HEK293T (cell line): ENCODE results near the gene FNDC11.

Experiments used
- CTCF ChIA-PET: fragments of 350-600 bp; formaldehyde crosslinking; extraction: SDS; loops from one replicate; lab custom pipeline; 2021; ENCODE audit warnings: antibody characterized with exemption, inconsistent platforms; lab: Yijun Ruan, JAX
- POLR2A ChIA-PET: fragments of 350-600 bp; formaldehyde crosslinking; extraction: SDS; loops from one replicate; lab custom pipeline; 2020; ENCODE audit warnings: antibody characterized with exemption, inconsistent platforms; lab: Yijun Ruan, JAX
- DNase-seq: peaks from one replicate; pipeline ENCODE4 v3.0.0; 2012; ENCODE audit warnings: mixed read lengths; ENCODE audit errors: extremely low spot score
- ARNT ChIP-seq: fragments of 450-650 bp; IDR thresholded peaks from 2 replicates; pipeline ENCODE4 v1.6.1; 2017; ENCODE audit warnings: mild to moderate bottlenecking
- BHLHE40 ChIP-seq: fragments of 450-650 bp; IDR thresholded peaks from 2 replicates; pipeline ENCODE4 v1.6.1; 2016; ENCODE audit warnings: mild to moderate bottlenecking, moderate library complexity, borderline replicate concordance
- CTBP1 ChIP-seq: fragments of 450-650 bp; IDR thresholded peaks from 2 replicates; pipeline ENCODE4 v1.6.1; 2016; ENCODE audit warnings: borderline replicate concordance
- ELF4 ChIP-seq: fragments of 450-650 bp; IDR thresholded peaks from 2 replicates; pipeline ENCODE4 v1.6.1; 2017; ENCODE audit warnings: antibody characterized with exemption
- FOXA1 ChIP-seq: fragments of 450-650 bp; IDR thresholded peaks from 2 replicates; pipeline ENCODE4 v1.6.1; 2016; ENCODE audit warnings: mild to moderate bottlenecking
- FOXK2 ChIP-seq: fragments of 450-650 bp; IDR thresholded peaks from 2 replicates; pipeline ENCODE4 v1.6.1; 2016; ENCODE audit warnings: mild to moderate bottlenecking
- FOXM1 ChIP-seq: fragments of 450-650 bp; IDR thresholded peaks from 2 replicates; pipeline ENCODE4 v1.6.1; 2017; ENCODE audit warnings: mild to moderate bottlenecking, borderline replicate concordance
- HDGF ChIP-seq: fragments of 450-650 bp; IDR thresholded peaks from 2 replicates; pipeline ENCODE4 v1.6.1; 2017; ENCODE audit warnings: antibody characterized with exemption, borderline replicate concordance
- L3MBTL2 ChIP-seq: fragments of 450-650 bp; conservative IDR thresholded peaks from 2 replicates; pipeline ENCODE4 v1.6.1; 2016; ENCODE audit warnings: mild to moderate bottlenecking
- LEF1 ChIP-seq: fragments of 450-650 bp; IDR thresholded peaks from 2 replicates; pipeline ENCODE4 v1.6.1; 2017; ENCODE audit warnings: mild to moderate bottlenecking, borderline replicate concordance
- NFRKB ChIP-seq: fragments of 450-650 bp; IDR thresholded peaks from 2 replicates; pipeline ENCODE4 v1.6.1; 2016; ENCODE audit warnings: mild to moderate bottlenecking, moderate library complexity
- SP1 ChIP-seq: fragments of 450-650 bp; IDR thresholded peaks from 2 replicates; pipeline ENCODE4 v1.6.1; 2017
- SUZ12 ChIP-seq: fragments of 450-650 bp; IDR thresholded peaks from 2 replicates; pipeline ENCODE4 v1.6.1; 2016; ENCODE audit warnings: mild to moderate bottlenecking
- TARDBP ChIP-seq: fragments of 450-650 bp; IDR thresholded peaks from 2 replicates; pipeline ENCODE4 v1.6.1; 2016
- ZNF384 ChIP-seq: fragments of 450-650 bp; IDR thresholded peaks from 2 replicates; pipeline ENCODE4 v1.6.1; 2016
- TF ChIP-seq, protein P1 (sequence below): fragments of 450-650 bp; IDR thresholded peaks from 2 replicates; pipeline ENCODE4 v1.6.1; 2016

Gene FNDC11

DNA sequence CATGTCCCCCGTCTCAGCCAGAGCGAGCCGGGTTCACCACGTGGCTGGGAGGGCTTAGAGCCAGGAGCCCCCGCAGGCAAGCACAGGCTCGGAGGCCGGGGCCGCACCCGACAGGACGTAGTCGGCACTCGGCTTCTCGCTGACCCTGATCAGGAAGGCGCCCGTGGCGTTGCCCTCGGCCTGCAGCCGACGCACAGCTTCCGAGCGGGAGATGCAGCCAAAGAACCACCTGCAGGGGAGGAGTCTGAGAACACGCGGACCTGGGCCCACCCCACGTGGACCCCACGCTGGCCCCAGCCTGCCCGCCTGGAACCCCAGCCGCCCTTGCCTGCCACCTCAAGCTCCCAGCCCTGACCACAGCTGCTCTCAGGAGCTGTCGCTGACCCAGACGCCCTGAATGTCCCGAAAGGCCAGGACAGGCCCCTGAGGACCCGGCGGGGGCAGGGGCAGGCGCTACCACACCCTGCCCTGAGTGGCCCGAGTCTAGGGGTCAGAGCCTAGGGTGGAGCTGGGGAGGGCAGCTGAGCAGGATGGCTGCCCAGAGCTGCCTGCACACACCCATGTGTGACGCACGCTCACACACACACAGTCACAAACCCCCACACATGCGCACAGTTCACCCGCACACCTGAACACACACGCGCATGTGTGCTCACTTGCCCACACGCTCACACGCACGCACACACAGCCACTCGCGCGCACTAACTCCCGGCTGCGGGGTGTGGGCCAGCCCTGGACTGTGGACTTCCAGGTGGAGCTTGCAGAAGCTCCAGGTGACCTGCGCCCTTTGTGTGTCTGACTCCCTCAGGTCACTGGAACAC is 18.9 kb upstream of the FNDC11 start:
- ChIA-PET CTCF (no interaction called here), POLR2A (interaction anchor here (0.7 to 1.1 kb wide), 3 partner anchors 14 to 126 kb away, joined by 3 read pairs; partner anchors contain the start of gene PPDPF)
- no peak for DNase-seq
- TF ChIP-seq LEF1, result no peak
- TF ChIP-seq FOXK2, result no peak
- TF ChIP-seq CTBP1, result no peak
- no peak for TF ChIP-seq ELF4
- TF ChIP-seq FOXM1, result no peak
- TF ChIP-seq TARDBP, result no peak
- no peak for TF ChIP-seq SUZ12
- no peak for TF ChIP-seq NFRKB
- no peak for TF ChIP-seq HDGF
- TF ChIP-seq FOXA1, result no peak
- TF ChIP-seq L3MBTL2, result no peak
- TF ChIP-seq ARNT, result no peak
- no peak for TF ChIP-seq BHLHE40
- no peak for TF ChIP-seq SP1
- no peak for TF ChIP-seq ZNF384
- TF ChIP-seq, protein P1, sequence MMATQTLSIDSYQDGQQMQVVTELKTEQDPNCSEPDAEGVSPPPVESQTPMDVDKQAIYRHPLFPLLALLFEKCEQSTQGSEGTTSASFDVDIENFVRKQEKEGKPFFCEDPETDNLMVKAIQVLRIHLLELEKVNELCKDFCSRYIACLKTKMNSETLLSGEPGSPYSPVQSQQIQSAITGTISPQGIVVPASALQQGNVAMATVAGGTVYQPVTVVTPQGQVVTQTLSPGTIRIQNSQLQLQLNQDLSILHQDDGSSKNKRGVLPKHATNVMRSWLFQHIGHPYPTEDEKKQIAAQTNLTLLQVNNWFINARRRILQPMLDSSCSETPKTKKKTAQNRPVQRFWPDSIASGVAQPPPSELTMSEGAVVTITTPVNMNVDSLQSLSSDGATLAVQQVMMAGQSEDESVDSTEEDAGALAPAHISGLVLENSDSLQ, result no peak

DNA sequence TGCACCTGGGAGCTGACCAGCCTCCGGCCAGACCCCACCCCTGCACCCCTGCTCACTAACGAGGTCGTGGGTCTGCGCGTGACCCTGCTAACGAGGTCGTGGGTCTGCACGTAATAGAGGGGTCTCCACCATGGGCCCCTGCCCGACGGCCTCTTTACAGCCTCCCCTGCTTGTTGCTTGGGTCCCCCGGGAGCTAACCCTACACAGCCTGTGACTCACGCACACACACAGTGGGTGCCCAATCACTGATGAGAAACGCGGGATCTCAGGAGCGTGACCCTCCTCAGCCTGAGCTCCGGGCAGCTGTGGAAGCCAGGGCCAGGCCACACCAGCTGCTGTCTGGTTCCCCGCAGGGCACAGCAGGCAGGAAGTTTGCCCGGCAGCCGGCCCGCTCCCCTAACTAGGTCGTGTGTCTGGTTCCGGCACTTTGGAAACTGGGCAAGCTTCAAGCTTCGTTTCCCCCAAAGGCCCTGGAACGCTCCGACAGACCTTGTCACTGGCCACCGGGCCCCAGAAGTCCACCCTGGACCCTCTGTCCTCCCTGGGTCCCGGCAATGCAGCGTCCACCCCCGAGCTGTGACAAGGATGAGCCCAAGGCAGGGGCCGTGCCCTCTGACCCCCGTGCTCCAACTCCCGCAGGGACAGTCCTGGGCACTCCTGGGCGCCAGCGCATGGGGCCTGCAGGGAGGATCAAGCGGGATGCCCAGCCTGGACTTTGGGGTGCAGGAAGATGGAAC is 17.6 kb upstream of the FNDC11 start:
- TF ChIP-seq ZNF384 (no peak), FOXM1 (no peak), LEF1 (no peak), HDGF (no peak), BHLHE40 (no peak), TARDBP (no peak), SP1 (no peak), FOXK2 (no peak), ELF4 (no peak), NFRKB (no peak), SUZ12 (no peak), L3MBTL2 (no peak), ARNT (no peak), CTBP1 (no peak), FOXA1 (no peak)
- TF ChIP-seq, protein P1, result no peak
- POLR2A ChIA-PET, result interaction anchor here (0.9 to 1.7 kb wide), 2 partner anchors 13 to 122 kb away, joined by 3 to 4 read pairs; partner anchors contain the start of gene RTEL1
- CTCF ChIA-PET, result interaction anchor here (0.6 to 1.4 kb wide), 2 partner anchors 16 to 131 kb away, joined by 3 to 5 read pairs; partner anchors contain the start of gene PPDPF
- no peak for DNase-seq

DNA sequence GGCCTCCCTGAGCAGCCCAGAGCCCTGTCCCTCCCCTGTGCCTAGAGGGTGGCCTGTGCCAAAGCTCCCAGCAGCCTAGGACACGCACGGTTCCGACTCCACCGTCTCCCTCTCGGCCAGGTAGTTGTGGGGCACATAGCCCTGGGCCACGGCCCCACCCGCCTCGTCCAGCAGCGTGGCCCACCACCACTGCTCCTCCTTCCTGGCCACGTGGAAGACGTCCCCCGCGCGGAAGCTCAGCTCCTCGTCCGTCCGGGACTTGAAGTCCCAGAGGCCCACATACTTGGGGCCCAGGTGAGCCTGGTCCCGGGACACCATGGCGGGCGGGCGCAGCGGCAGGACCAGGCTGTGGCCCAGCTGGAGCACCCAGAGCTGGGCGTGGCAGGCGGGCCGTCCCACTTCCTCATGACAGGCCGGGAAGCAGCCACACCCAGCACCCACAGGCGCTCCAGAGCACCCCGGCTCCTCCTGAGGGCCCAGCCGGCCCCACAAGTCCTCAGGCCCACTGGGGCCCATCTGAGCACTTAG is 16.9 kb upstream of the FNDC11 start, which contains the start of gene PTK6:
TSS of gene PTK6 (minus strand) at position 380 of the 528 bp plus-strand sequence. CDS start at position 318, 62 bp downstream.
- ChIA-PET POLR2A (interaction anchor here (0.6 to 1.7 kb wide), 5 partner anchors 16 to 444 kb away, joined by 3 to 6 read pairs (median 4); partner anchors contain the start of genes ARFRP1, PPDPF, PRPF6 and RTEL1), CTCF (interaction anchor here (1.3 to 1.5 kb wide), 3 partner anchors 16 to 437 kb away, joined by 3 to 7 read pairs (median 5); partner anchors contain the start of gene PPDPF)
- DNase-seq, result no peak
- TF ChIP-seq FOXM1, result no peak
- no peak for TF ChIP-seq HDGF
- no peak for TF ChIP-seq SP1
- no peak for TF ChIP-seq ARNT
- no peak for TF ChIP-seq FOXK2
- TF ChIP-seq LEF1, result no peak
- no peak for TF ChIP-seq NFRKB
- no peak for TF ChIP-seq FOXA1
- no peak for TF ChIP-seq SUZ12
- TF ChIP-seq ELF4, result no peak
- no peak for TF ChIP-seq BHLHE40
- no peak for TF ChIP-seq ZNF384
- TF ChIP-seq, protein P1, result no peak
- no peak for TF ChIP-seq L3MBTL2
- TF ChIP-seq CTBP1, result no peak
- no peak for TF ChIP-seq TARDBP

DNA sequence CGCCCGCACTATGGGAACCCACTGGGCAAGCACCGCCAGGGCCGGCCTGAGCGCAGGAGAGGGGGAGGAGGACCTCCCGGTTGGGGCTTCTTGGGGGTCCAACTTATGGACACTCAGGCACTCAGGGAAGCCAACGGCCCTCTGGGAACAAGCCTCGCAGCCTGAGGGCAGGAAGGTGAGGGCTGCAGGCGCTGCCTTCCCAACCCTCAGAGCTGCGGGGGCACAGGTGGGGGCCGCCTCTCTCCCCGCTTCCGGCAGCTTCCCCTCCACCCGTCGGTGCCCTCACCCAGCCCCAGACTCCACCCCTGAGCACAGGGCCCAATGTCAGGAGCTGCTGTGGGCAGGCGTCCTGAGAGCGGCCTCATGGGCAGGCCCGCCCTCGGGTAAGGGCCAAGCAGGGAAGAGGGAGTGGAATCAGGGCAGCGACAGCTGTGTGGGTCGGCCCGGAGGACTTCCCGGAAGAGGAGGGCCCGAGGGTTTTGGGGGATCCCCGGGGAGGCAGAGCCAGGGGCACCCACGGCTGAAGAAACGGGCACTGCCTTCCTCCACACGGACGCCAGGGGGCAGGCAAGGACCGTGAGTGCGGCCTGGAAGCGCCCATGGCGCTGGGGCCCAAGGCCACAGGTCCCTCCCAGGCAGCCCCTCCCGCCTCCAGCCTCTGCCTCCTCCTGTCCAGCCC is 16.3 kb upstream of the FNDC11 start:
- CTCF ChIA-PET, result interaction anchor here (0.8 to 1.7 kb wide), 5 partner anchors 9 to 436 kb away, joined by 3 to 7 read pairs (median 5); partner anchors contain the start of genes PPDPF and RTEL1
- TF ChIP-seq L3MBTL2 (no peak), SP1 (no peak), ELF4 (no peak), ARNT (no peak), FOXM1 (0 out of 2 replicates have a peak, but pooled peaks have one; percentile 6)
- POLR2A ChIA-PET, result interaction anchor here (0.6 to 2.1 kb wide), 10 partner anchors 12 to 443 kb away, joined by 3 to 6 read pairs (median 4); partner anchors contain the start of genes ARFRP1, GMEB2, PPDPF and PRPF6
- DNase-seq, result peak; percentile 94
